HG02588 (cell line): ENCODE results near the gene TAC1.
"Not testable (repeated sequence)": the region's sequence is repeated elsewhere in the genome, so short reads cannot be mapped to it uniquely, and the experiment has no call there.

ENCODE experiments used
- ATAC-seq: cut with Tn5 transposase; IDR thresholded peaks from one replicate; pipeline ENCODE4 v1.9.1; 2021; ENCODE audit warnings: mild to moderate bottlenecking, moderate library complexity; ENCODE audit not compliant: unreplicated experiment

Gene TAC1

GRCh38 chr7:97731736-97732564 lies at the start of gene TAC1:
TAC1 (plus strand) TSS chr7:97732086; CDS start chr7:97732613, 527 bp downstream.
- ATAC-seq = no peak

GRCh38 chr7:97685952-97686351 lies 45.9 kb upstream of the TAC1 start:
- ATAC-seq = no peak

GRCh38 chr7:97693586-97693985 lies 38.3 kb upstream of the TAC1 start:
- no peak for ATAC-seq

- no peak for ATAC-seq
These were observed 37.5 kb upstream of the TAC1 start for GRCh38 chr7:97694355-97694754.

- ATAC-seq = no peak
These were observed 34.5 kb upstream of the TAC1 start for GRCh38 chr7:97697396-97697795.

- no peak for ATAC-seq
These were observed 9.5 kb upstream of the TAC1 start for GRCh38 chr7:97722386-97722785.

GRCh38 chr7:97732565-97733275 lies 834 bp downstream of the TAC1 start:
- ATAC-seq = no peak

- ATAC-seq = no peak
These were observed 1.6 kb downstream of the TAC1 start for GRCh38 chr7:97733276-97734161.

- no peak for ATAC-seq
These were observed 2.4 kb downstream of the TAC1 start for GRCh38 chr7:97734255-97734654.

GRCh38 chr7:97735075-97735474 lies 3.2 kb downstream of the TAC1 start:
- no peak for ATAC-seq

- ATAC-seq = no peak
These were observed 16.6 kb downstream of the TAC1 start for GRCh38 chr7:97748482-97748881.

GRCh38 chr7:97751566-97751965 lies 19.7 kb downstream of the TAC1 start:
- no peak for ATAC-seq

GRCh38 chr7:97752215-97752614 lies 20.3 kb downstream of the TAC1 start:
- ATAC-seq = no peak

- ATAC-seq = no peak
These were observed 25.9 kb downstream of the TAC1 start for GRCh38 chr7:97757824-97758223.

- no peak for ATAC-seq
These were observed 39.0 kb downstream of the TAC1 start for GRCh38 chr7:97770850-97771249.

GRCh38 chr7:97771576-97771975 lies 39.7 kb downstream of the TAC1 start:
- ATAC-seq = no peak

- ATAC-seq = no peak
These were observed 40.4 kb downstream of the TAC1 start for GRCh38 chr7:97772045-97772901.

GRCh38 chr7:97786398-97786797 lies 54.5 kb downstream of the TAC1 start:
- ATAC-seq = not testable (repeated sequence)
